ENCODE results near the gene PARD3B. TPM values are rescaled to one million over a fixed set of nuclear protein-coding genes. Genes with fewer than 3 reads are reported as not detected.

The PARD3B gene
- total RNA-seq, 1 experiment from 2014 or later, result 2.0 TPM

DNA sequence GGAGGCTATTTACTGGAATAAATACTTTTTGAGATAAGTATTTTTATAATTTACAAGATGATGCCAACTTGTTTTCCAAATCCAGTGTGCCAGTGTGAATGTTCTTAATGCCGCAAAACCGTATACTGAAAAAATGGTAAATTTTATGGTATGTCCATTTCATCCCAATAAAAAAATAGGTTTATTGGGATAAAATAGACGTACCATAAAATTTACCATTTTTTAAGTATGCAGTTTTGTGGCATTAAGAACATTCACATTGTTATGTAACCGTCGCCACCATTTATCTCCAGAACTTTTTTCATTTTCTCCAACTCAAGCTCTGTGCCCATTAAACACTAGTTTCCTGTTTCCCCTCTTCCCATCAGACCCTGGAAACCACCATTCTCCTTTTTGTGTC is 167.9 kb downstream of the PARD3B start:
- ATAC-seq, result no peak
- H3K4me3 ChIP-seq (replicated peaks in 1 of 2; ENCODE audit: low read depth in 1 of 2, low read length in 2 of 2), result no peak overlapping the region
- no peak overlapping the region for H3K4me2 ChIP-seq (ENCODE audit: low read length)
- no peak overlapping the region for H3K27ac ChIP-seq (ENCODE audit: low read depth, low read length)
- no peaks in the 10 kb centered on the region for H3K27me3 ChIP-seq (ENCODE audit: insufficient read depth, low read length)
- ChIA-PET CTCF (interaction anchor here (0.7 kb wide), 1 partner anchor 1212 kb away, joined by 3 read pairs; no protein-coding TSS in a partner anchor), POLR2A (no interaction called here), RAD21 (ENCODE audit: low non-redundant PET in 1 of 2, low total read pairs in 2 of 2, uncharacterized antibody in 2 of 2, unreplicated experiment in 2 of 2) (no interaction called here)
- no peak overlapping the region for H3K9ac ChIP-seq (ENCODE audit: low read length)
- TF ChIP-seq TCF7L2 (IDR thresholded peaks at IDR 0.05; ENCODE audit: borderline replicate concordance, extremely low read depth, insufficient read depth, insufficient read length) (no peak), YY1 (IDR thresholded peaks at IDR 0.05; ENCODE audit: extremely low read depth, insufficient replicate concordance, low read depth, low read length) (no peak), RAD21 (IDR thresholded peaks at IDR 0.05; ENCODE audit: low read depth) (no peak), EZH2 (IDR thresholded peaks at IDR 0.05) (no peak), ZNF274 (IDR thresholded peaks at IDR 0.05; ENCODE audit: low read depth, low read length) (no peak), SIN3A (IDR thresholded peaks at IDR 0.05; ENCODE audit: low read depth) (no peak), FOSL1 (IDR thresholded peaks at IDR 0.05; ENCODE audit: low read depth) (no peak)
- TF ChIP-seq, protein P1, sequence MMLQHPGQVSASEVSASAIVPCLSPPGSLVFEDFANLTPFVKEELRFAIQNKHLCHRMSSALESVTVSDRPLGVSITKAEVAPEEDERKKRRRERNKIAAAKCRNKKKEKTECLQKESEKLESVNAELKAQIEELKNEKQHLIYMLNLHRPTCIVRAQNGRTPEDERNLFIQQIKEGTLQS (IDR thresholded peaks at IDR 0.05), result no peak
- BruUV-seq (replicated peaks), result no TSS peak
- H3K36me3 ChIP-seq (ENCODE audit: control insufficient read depth in 1 of 2, insufficient read depth in 2 of 2, low read length in 2 of 2), result no peaks in the 10 kb centered on the region
- intact Hi-C loops (cut with micrococcal nuclease), result no loop called here
- H4K20me1 ChIP-seq (ENCODE audit: insufficient read depth), result no peaks in the 10 kb centered on the region
- no peaks in the 10 kb centered on the region for H3K4me1 ChIP-seq (ENCODE audit: control insufficient read depth in 1 of 2, insufficient read depth in 2 of 2, low read length in 2 of 2)
- H3K9me3 ChIP-seq (ENCODE audit: control insufficient read depth in 1 of 2, insufficient read depth in 1 of 2, low read depth in 1 of 2, low read length in 2 of 2), result no peaks in the 10 kb centered on the region
- H3K9me2 ChIP-seq (ENCODE audit: insufficient read depth), result no peaks in the 10 kb centered on the region
- H3K79me2 ChIP-seq (ENCODE audit: insufficient read depth, low read length), result no peaks in the 10 kb centered on the region
- no peak overlapping the region for H2AFZ ChIP-seq (ENCODE audit: low read depth, low read length, poor library complexity, severe bottlenecking)
- no peak for DNase-seq (ENCODE audit: low read depth, low spot score)

DNA sequence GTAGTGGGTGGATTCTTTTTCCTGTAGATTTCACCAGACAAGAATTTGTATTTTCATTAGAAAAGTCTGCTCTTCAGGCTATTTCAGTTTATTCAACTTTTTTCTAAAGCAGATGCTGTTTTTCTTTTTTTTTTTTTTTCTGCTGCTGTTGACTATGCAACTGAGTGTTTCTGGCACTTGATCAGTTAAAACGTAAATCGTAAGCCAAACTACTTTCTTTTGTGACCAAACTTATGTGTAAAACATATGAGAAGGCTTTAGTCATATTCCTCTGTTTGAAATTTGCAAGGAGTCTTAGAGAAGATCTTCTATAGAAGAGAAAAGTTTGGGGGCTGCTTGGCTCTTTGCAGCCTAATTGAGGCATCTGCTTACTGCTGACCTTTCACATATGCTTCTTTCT is 170.1 kb downstream of the PARD3B start:
- H3K4me2 ChIP-seq (ENCODE audit: low read length), result no peak overlapping the region
- H3K27me3 ChIP-seq (ENCODE audit: insufficient read depth, low read length), result no peaks in the 10 kb centered on the region
- no peak overlapping the region for H2AFZ ChIP-seq (ENCODE audit: low read depth, low read length, poor library complexity, severe bottlenecking)
- ChIA-PET CTCF (no interaction called here), POLR2A (no interaction called here), RAD21 (ENCODE audit: low non-redundant PET in 1 of 2, low total read pairs in 2 of 2, uncharacterized antibody in 2 of 2, unreplicated experiment in 2 of 2) (no interaction called here)
- no peak overlapping the region for H3K9ac ChIP-seq (ENCODE audit: low read length)
- TF ChIP-seq, protein P1 (IDR thresholded peaks at IDR 0.05), result no peak
- TF ChIP-seq EZH2 (IDR thresholded peaks at IDR 0.05), result no peak
- TF ChIP-seq, protein P2, sequence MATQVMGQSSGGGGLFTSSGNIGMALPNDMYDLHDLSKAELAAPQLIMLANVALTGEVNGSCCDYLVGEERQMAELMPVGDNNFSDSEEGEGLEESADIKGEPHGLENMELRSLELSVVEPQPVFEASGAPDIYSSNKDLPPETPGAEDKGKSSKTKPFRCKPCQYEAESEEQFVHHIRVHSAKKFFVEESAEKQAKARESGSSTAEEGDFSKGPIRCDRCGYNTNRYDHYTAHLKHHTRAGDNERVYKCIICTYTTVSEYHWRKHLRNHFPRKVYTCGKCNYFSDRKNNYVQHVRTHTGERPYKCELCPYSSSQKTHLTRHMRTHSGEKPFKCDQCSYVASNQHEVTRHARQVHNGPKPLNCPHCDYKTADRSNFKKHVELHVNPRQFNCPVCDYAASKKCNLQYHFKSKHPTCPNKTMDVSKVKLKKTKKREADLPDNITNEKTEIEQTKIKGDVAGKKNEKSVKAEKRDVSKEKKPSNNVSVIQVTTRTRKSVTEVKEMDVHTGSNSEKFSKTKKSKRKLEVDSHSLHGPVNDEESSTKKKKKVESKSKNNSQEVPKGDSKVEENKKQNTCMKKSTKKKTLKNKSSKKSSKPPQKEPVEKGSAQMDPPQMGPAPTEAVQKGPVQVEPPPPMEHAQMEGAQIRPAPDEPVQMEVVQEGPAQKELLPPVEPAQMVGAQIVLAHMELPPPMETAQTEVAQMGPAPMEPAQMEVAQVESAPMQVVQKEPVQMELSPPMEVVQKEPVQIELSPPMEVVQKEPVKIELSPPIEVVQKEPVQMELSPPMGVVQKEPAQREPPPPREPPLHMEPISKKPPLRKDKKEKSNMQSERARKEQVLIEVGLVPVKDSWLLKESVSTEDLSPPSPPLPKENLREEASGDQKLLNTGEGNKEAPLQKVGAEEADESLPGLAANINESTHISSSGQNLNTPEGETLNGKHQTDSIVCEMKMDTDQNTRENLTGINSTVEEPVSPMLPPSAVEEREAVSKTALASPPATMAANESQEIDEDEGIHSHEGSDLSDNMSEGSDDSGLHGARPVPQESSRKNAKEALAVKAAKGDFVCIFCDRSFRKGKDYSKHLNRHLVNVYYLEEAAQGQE (IDR thresholded peaks at IDR 0.05; ENCODE audit: low read depth), result no peak
- intact Hi-C loops (cut with micrococcal nuclease), result no loop called here
- H3K36me3 ChIP-seq (ENCODE audit: control insufficient read depth in 1 of 2, insufficient read depth in 2 of 2, low read length in 2 of 2), result no peaks in the 10 kb centered on the region
- H3K79me2 ChIP-seq (ENCODE audit: insufficient read depth, low read length), result no peaks in the 10 kb centered on the region
- DNase-seq (ENCODE audit: low read depth, low spot score) (no peak), ATAC-seq (no peak)
- H3K4me1 ChIP-seq (ENCODE audit: control insufficient read depth in 1 of 2, insufficient read depth in 2 of 2, low read length in 2 of 2), result no peaks in the 10 kb centered on the region
- no peak overlapping the region for H3K4me3 ChIP-seq (replicated peaks in 1 of 2; ENCODE audit: low read depth in 1 of 2, low read length in 2 of 2)
- H3K9me2 ChIP-seq (ENCODE audit: insufficient read depth), result no peaks in the 10 kb centered on the region
- H4K20me1 ChIP-seq (ENCODE audit: insufficient read depth), result no peaks in the 10 kb centered on the region
- no peak overlapping the region for H3K27ac ChIP-seq (ENCODE audit: low read depth, low read length)
- BruUV-seq (replicated peaks), result no TSS peak
- no peaks in the 10 kb centered on the region for H3K9me3 ChIP-seq (ENCODE audit: control insufficient read depth in 1 of 2, insufficient read depth in 1 of 2, low read depth in 1 of 2, low read length in 2 of 2)
